Activated T-helper 9 cell treated with anti-CD3 and anti-CD28 coated beads, Interleukin-2, amount 50 U/mL, for 16 hours (primary cell): ENCODE data around the gene MAGEA11.
"Not testable (repeated sequence)": the region's sequence is repeated elsewhere in the genome, so short reads cannot be mapped to it uniquely, and the experiment has no call there.

Experiments
- DNase-seq: peaks from one replicate; pipeline ENCODE4 v3.0.0-alpha.2; 2020; ENCODE audit warnings: low read depth

The MAGEA11 gene

GRCh38 chrX:149711545-149712236, at the start of gene MAGEA11:
MAGEA11 (plus strand) TSS chrX:149712060; CDS start chrX:149713160, 1,100 bp downstream.
- no peak for DNase-seq

- DNase-seq: not testable (repeated sequence)
These were observed 36.8 kb upstream of the MAGEA11 start for GRCh38 chrX:149675088-149675487.

- not testable (repeated sequence) for DNase-seq
These were observed 36.3 kb upstream of the MAGEA11 start for GRCh38 chrX:149675554-149675953.

- not testable (repeated sequence) for DNase-seq
These were observed 32.6 kb upstream of the MAGEA11 start for GRCh38 chrX:149679164-149679678.

DNA sequence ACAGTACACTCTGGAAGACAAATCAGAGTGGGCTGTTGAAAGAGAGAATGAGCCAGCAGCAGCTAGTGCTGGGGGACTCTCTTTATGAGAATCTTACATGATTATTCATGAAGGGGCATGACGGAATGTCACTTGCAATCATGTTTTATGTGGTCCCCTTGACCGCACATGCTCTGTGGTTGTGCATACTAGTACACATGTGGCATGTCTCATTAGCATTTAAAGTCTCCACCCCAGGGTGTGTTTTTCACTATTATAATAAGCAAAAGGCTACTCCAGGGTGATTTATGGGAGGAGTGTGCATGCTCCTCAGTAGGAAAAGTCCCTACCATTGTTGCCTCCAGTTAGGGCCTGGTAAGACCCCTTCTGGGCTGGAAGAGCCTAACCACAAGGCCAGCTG, 30.7 kb upstream of the MAGEA11 start:
- no peak for DNase-seq

DNA sequence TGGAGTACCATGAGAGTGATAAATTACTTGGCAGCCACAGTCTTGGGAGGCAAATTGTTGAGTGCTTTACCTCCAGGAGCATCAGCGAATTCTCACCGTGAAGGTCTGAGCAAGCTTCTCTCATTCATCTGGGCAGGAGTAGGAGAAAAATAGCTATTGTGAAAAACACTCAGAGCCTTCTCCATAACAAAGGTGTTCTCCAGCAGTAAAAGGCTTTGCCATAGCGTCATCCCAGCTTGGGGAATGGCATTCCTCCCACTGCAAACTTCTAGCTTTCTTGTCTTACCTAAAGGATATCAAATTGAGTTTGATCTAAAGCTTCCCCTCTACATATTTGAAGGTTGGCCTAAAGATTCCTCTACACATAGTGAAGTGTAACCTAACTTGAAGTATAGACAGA, 29.8 kb upstream of the MAGEA11 start:
- DNase-seq: no peak

DNA sequence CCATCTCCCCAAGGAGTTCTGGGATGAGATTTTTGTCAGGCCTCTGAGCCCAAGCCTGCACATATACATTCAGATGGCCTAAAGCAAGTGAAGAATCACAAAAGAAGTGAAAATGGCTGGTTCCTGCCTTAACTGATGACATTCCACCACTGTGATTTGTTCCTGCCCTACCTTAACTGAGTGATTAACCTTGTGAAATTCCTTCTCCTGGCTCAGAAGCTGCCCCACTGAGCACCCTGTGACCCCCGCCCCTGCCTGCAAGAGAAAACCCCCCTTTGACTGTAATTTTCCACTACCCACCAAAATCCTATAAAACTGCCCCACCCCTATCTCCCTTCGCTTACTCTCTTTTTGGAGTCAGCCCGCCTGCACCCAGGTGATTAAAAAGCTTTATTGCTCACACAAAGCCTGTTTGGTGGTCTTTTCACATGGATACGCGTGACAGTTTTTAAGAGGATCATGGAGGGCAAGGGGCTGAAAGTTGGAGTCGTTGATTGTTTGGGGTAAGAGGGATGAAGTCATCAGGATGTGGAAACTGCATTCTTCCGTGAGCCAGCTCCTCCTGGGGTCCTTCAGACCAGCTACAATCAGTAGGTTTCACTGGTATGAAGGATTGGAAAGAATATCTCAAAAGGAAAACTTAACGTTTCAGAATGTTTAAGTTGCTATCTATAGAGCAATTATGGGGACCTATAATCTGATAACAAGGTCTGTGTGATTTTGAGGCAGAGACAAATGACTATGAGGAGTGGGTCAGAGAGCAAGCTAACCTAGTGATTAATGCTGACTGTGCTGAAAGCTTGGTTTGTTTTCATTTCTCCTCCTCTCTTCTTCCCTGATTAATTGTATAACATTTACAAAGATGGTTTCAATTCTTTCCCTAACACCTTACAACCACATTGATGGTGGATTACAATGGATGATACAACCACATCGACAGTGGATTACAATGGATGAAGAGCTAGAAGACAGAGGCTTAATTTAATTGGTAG, 28.6 kb upstream of the MAGEA11 start:
- DNase-seq: no peak

- DNase-seq: no peak
These were observed 27.7 kb upstream of the MAGEA11 start for GRCh38 chrX:149683966-149684730.

GRCh38 chrX:149687991-149688390, 23.9 kb upstream of the MAGEA11 start:
- DNase-seq: no peak

- DNase-seq: no peak
These were observed 23.3 kb upstream of the MAGEA11 start for GRCh38 chrX:149688552-149688951.

DNA sequence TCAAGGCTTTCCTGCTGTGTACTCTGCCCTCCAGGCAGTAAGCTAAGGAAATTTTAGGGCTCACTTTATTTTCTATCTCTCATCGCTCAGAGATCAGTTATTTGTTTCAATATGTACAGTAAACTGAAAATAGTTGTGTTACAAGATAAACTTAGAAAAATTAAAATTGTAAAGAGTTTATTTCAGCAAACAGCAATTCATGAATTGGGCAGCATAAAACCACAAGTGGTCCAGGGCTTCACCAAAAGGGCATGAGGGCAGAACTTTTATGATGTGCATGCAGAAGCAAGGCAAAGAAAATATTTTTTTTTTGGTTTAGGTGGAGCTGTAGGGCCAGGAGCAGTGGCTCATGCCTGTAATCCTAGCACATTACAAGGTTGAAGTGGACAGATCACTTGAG, 20.1 kb upstream of the MAGEA11 start:
- DNase-seq: no peak

GRCh38 chrX:149692686-149693272, 19.1 kb upstream of the MAGEA11 start:
- DNase-seq: not testable (repeated sequence)

DNA sequence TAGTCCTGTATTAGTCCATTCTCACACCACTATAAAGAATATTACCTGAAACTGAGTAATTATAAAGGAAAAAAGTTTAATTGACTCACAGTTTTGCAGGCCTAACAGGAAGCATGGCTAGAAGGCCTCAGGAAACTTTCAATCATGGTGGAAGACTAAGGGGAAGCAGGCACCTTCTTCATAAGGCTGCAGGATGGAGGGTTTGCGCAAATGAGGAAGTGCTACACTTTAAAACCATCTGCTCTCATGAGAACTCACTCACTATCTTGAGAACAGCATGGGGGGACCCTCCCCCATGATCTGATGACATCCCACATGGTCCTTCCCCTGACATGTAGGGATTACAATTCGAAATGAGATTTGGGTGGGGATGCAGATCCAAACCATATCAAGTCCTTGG, 12.1 kb upstream of the MAGEA11 start:
- no peak for DNase-seq

GRCh38 chrX:149704664-149705063, 7.2 kb upstream of the MAGEA11 start:
- DNase-seq: no peak

DNA sequence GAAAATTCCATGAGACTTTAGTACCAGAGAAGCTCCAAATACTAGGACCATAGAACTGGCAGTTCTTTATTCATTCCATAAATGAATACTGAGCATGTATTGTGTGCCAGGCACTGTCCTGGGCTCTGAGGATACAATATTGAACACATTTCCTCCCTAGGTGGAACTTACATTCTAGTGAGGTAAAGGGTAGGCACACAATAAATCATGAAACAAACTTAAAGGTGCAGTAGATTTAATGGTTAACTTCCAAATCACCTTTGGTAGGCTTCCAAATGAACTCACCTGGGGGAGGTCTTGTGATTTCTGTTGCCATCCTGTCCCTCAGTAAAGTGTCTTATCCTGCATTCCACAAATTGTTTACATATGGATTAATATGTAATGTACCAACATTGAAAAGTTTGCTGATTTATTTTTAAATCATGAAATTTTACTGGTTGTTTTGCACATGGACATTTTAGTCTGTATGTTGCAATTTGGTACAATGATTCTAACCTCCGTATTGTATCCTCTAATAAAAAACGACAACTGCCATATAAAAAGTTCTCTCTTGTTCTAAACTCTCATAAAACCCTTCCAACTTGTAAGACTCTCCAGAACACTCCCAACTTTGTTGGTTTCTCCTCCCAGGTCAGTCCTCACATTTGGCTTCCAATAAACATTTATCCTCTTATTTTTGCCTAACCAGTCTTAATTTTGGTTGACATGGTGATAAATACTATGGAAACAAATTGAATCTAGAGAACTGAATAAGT, 4.5 kb upstream of the MAGEA11 start:
- DNase-seq: no peak

- no peak for DNase-seq
These were observed 971 bp downstream of the MAGEA11 start for GRCh38 chrX:149712831-149713230.

GRCh38 chrX:149713279-149714050, 1.6 kb downstream of the MAGEA11 start:
- DNase-seq: no peak

DNA sequence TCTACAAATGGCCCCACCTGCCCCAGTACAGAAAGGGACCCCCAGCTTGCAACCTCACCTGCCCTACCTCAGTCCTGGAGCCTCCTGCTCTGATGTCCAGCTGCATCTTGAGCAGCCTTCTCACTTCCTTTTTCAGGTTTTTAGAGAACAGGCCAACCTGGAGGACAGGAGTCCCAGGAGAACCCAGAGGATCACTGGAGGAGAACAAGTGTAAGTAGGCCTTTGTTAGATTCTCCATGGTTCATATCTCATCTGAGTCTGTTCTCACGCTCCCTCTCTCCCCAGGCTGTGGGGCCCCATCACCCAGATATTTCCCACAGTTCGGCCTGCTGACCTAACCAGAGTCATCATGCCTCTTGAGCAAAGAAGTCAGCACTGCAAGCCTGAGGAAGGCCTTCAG, 3.6 kb downstream of the MAGEA11 start:
- DNase-seq: no peak

- no peak for DNase-seq
These were observed 4.8 kb downstream of the MAGEA11 start for GRCh38 chrX:149716632-149717031.

DNA sequence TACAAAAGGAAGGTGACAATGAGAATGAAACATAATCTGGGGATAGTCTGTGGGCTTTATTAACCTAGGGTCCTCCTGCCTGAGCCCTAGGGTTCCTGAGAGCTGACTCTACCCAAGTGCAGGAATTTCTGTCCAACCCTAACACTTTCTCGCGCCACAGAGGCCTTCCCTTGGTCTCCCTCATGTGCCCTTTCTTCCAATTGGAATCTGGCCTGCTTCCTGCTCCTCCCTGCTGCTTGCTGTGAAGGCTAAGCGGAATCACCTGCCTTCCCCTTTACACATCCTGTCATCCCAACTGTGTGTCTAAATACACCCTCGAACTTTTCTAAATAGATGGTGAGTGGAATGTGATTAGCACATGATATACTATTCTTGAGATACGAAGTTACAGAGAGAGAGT, 5.9 kb downstream of the MAGEA11 start:
- DNase-seq: no peak
